ENCODE measurements around the gene PSTPIP1.

Gene PSTPIP1

DNA sequence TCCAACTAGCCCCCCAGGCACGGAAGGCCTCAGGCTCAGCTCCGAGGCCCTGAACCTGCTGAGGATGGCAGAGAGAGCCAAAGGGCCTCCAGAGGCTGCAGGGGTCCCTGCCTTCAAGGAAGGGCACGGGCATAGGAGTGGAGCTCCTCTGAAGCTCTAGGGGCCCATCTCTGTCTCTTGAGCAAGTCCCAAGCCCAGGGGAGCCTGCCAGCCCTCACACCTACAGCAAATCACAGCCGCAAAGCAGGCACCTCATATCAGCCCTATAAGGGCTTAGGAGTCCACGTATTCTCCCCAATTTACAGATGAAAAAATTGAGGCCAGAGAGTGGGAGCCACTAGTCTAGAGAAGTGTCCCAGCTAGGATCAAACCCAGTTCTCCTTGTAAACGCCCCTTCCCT, 14.2 kb downstream of the PSTPIP1 start:
- Histone ChIP-seq H3K27ac (no peak overlapping the region), H2AFZ (no peak overlapping the region), H3K36me3 (ENCODE audit: control insufficient read depth, insufficient read depth, low read length) (no peaks in the 10 kb centered on the region), H3K9me3 (ENCODE audit: control insufficient read depth, low read length) (no peaks in the 10 kb centered on the region), H3K27me3 (ENCODE audit: control insufficient read depth, insufficient read depth, low read length) (no peaks in the 10 kb centered on the region), H3K4me1 (no peaks in the 10 kb centered on the region), H3K4me3 (ENCODE audit: low read depth, low read length) (no peak overlapping the region), H3K79me2 (no peaks in the 10 kb centered on the region), H3K9ac (no peak overlapping the region), H3K4me2 (ENCODE audit: low read length) (no peak overlapping the region)
- TF ChIP-seq, protein P1, sequence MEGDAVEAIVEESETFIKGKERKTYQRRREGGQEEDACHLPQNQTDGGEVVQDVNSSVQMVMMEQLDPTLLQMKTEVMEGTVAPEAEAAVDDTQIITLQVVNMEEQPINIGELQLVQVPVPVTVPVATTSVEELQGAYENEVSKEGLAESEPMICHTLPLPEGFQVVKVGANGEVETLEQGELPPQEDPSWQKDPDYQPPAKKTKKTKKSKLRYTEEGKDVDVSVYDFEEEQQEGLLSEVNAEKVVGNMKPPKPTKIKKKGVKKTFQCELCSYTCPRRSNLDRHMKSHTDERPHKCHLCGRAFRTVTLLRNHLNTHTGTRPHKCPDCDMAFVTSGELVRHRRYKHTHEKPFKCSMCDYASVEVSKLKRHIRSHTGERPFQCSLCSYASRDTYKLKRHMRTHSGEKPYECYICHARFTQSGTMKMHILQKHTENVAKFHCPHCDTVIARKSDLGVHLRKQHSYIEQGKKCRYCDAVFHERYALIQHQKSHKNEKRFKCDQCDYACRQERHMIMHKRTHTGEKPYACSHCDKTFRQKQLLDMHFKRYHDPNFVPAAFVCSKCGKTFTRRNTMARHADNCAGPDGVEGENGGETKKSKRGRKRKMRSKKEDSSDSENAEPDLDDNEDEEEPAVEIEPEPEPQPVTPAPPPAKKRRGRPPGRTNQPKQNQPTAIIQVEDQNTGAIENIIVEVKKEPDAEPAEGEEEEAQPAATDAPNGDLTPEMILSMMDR (IDR thresholded peaks at IDR 0.05), result no peak

DNA sequence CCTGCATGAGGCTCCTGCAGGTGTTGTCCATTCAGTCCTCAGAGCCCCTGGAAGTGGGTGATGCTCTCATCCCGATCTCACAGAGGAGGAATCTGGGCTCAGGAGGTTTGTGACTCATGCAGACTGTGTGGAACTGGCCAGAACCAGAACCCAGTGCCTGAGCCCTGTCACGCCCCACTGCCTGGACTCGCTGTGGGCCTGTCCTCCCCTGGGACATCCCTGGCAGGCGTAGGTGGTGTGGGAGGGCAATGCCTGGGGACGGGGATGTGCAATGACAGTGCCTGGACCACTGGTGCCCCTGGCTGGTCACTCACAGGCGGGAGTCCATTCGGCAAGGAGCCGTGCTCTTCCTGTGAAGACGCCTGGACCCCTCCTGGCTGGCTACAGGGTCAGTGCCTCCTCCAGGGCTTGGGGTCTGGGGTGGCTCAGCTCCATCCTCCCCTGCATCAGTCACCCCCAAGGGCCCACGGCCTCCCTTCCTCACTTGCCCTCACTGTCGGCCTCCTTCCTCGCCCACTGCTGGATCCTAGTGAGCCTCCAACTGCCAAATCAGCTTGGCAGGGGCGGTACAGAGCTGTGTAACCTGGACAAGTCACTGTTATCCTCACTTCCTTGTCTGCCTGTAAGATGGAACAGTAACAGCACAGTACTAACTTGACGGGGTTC, 14.9 kb downstream of the PSTPIP1 start:
- no peaks in the 10 kb centered on the region for H3K9me3 ChIP-seq (ENCODE audit: control insufficient read depth, low read length)
- no peak overlapping the region for H3K4me2 ChIP-seq (ENCODE audit: low read length)
- no peak overlapping the region for H3K9ac ChIP-seq
- H3K4me3 ChIP-seq (ENCODE audit: low read depth, low read length), result no peak overlapping the region
- H3K79me2 ChIP-seq, result no peaks in the 10 kb centered on the region
- H2AFZ ChIP-seq, result no peak overlapping the region
- no peaks in the 10 kb centered on the region for H3K4me1 ChIP-seq
- H3K36me3 ChIP-seq (ENCODE audit: control insufficient read depth, insufficient read depth, low read length), result no peaks in the 10 kb centered on the region
- no peak overlapping the region for H3K27ac ChIP-seq
- no peaks in the 10 kb centered on the region for H3K27me3 ChIP-seq (ENCODE audit: control insufficient read depth, insufficient read depth, low read length)
- TF ChIP-seq, protein P1 (IDR thresholded peaks at IDR 0.05), result no peak

DNA sequence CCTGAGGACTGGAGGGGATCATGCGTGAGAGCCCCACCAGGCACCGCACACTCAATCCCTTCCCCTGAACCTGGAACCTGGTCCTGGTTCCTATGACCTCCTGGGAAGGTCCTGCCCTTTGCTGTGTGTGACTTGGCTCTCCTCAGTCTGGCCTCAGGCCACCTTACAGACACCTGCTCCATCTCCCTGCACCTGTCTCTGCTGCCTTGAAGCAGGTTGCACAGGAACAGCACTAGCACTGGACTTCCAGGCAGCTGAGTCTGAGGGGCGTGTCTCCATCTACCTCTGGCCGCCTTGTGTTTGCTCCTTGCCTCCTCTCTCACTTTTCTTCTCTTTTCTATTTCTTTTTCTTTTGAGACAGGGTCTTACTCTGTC, 15.4 kb downstream of the PSTPIP1 start:
- Histone ChIP-seq H3K4me2 (ENCODE audit: low read length) (no peak overlapping the region), H3K9me3 (ENCODE audit: control insufficient read depth, low read length) (no peaks in the 10 kb centered on the region), H3K79me2 (no peaks in the 10 kb centered on the region), H3K4me3 (ENCODE audit: low read depth, low read length) (no peak overlapping the region), H3K9ac (no peak overlapping the region), H3K4me1 (no peaks in the 10 kb centered on the region), H2AFZ (no peak overlapping the region), H3K27ac (no peak overlapping the region), H3K27me3 (ENCODE audit: control insufficient read depth, insufficient read depth, low read length) (no peaks in the 10 kb centered on the region), H3K36me3 (ENCODE audit: control insufficient read depth, insufficient read depth, low read length) (no peaks in the 10 kb centered on the region)
- TF ChIP-seq, protein P1 (IDR thresholded peaks at IDR 0.05), result no peak

DNA sequence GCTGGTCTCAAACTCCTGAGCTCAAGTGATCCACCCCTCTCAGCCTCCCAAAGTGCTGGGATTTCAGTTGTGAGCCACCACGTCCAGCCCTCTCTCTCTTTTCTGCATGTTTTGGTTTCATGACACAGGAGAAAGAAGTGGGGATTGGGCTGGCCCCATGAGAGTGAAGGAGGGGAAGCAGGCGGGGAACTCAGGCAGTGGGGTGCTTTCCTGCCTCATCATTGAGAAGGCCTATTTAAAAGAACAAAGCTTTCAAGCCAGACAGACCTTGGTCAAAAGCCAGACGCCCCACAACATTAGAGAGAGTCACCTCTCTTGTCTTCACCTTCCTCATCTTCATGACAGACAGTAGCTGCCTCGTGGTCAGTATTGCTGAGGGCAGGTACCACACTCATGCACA, 15.9 kb downstream of the PSTPIP1 start:
- TF ChIP-seq, protein P1 (IDR thresholded peaks at IDR 0.05), result no peak
- Histone ChIP-seq H3K9me3 (ENCODE audit: control insufficient read depth, low read length) (no peaks in the 10 kb centered on the region), H3K27me3 (ENCODE audit: control insufficient read depth, insufficient read depth, low read length) (no peaks in the 10 kb centered on the region), H3K27ac (no peak overlapping the region), H3K9ac (no peak overlapping the region), H3K4me3 (ENCODE audit: low read depth, low read length) (no peak overlapping the region), H3K4me2 (ENCODE audit: low read length) (no peak overlapping the region), H2AFZ (no peak overlapping the region), H3K4me1 (no peaks in the 10 kb centered on the region), H3K36me3 (ENCODE audit: control insufficient read depth, insufficient read depth, low read length) (no peaks in the 10 kb centered on the region), H3K79me2 (no peaks in the 10 kb centered on the region)

DNA sequence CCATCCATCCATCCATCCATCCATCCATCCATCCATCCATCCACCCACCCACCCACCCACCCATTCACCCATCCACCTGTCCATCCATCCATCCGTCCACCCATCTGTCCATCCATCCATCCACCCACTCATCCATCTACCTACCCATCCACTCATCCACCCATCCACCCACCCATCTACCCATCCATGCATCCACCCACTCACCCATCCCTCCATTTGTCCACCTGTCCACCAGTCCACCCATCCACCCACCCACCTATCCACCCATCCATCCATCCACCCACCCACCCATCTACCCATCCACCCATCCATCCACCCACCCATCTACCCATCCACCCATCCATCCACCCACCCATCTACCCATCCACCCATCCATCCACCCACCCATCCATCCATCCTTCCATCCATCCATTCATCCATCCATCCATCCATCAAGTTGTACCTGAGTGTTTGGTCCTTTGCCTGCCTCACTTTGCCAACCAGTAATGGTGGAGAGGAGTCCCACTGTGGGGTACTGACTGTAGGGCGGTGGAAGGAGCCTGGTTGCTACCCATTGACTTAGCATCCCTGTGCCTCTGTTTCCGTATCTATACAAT, 17.3 kb downstream of the PSTPIP1 start:
- Histone ChIP-seq H3K4me2 (ENCODE audit: low read length) (no peak overlapping the region), H2AFZ (no peak overlapping the region), H3K36me3 (ENCODE audit: control insufficient read depth, insufficient read depth, low read length) (no peaks in the 10 kb centered on the region), H3K4me3 (ENCODE audit: low read depth, low read length) (no peak overlapping the region), H3K4me1 (no peaks in the 10 kb centered on the region), H3K79me2 (no peaks in the 10 kb centered on the region), H3K9ac (no peak overlapping the region), H3K27ac (no peak overlapping the region), H3K9me3 (ENCODE audit: control insufficient read depth, low read length) (no peaks in the 10 kb centered on the region), H3K27me3 (ENCODE audit: control insufficient read depth, insufficient read depth, low read length) (no peaks in the 10 kb centered on the region)
- TF ChIP-seq, protein P1 (IDR thresholded peaks at IDR 0.05), result no peak

All from parathyroid adenoma (tissue), 2 donors.